ENCODE results near the gene KCMF1. TPM values are rescaled to one million over a fixed set of nuclear protein-coding genes. Genes with fewer than 3 reads are reported as not detected.

Gene KCMF1
- total RNA-seq, result 29.7 TPM

DNA sequence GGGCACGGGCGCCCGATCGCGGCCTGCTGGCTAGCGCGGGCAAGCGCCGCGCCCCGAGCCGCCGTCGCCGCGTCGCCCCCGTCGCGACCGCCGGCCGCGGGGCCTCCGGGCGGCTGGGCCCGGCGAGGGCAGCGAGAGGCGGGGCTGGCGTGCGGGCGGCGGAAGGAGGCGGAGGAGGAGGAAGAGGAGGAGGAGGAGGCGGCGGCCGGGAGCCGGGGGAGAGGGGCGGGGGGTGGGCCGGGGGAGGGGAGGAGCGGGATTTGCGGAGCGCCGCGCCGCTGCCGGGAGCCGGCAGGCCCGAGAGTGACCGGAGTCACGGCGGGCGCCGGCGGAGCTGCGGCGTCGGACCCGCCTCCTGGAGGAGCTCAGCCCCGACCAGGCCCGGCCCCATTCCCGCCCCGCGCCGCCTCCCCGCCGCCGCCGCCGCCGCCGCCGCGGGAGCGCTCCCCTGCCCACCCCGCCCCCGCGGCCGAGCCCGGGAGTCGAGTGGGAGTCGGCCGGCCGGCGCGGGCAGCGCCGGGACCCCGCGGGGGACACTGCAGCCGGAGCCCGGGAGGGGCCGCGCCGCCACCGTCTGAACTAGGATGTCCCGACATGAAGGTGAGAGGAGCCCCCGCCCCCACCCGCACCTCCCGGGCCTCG lies at the start of gene KCMF1:
TSS of gene KCMF1 (plus strand) at position 294 of the 642 bp plus-strand sequence. CDS start at position 585, 291 bp downstream.
- peak within 1 kb of the TSS; percentile 66 to 98 for H3K4me3 ChIP-seq
- intact Hi-C loops (cut with DNase I), result no loop called here
- H3K4me1 ChIP-seq, result peaks cover 60% of the 10 kb centered on the region

DNA sequence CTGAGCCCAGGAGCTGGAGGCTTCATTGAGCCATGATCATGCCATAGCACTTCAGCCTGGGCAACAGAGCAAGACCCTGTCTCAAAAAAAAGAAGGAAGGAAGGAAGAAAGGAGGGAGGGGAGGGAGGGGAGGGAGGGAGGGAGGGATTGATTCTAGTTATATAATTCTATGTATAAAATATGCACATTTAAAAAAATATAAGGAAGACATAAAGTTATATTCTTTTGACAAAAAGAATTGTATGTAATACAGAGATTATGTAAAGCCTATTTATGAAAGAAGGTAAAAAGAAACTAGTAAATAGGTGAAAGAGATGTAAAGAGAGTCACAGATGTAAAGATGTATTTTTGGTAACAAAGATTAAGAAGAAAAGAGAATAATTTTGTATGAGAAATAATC lies 48.0 kb upstream of the KCMF1 start:
- no peak for TF ChIP-seq POLR2AphosphoS5 (IDR thresholded peaks at IDR 0.05; ENCODE audit: insufficient read depth in 1 of 2, low read depth in 1 of 2)
- no peak for TF ChIP-seq POLR2A (IDR thresholded peaks at IDR 0.05)
- TF ChIP-seq, protein P1, sequence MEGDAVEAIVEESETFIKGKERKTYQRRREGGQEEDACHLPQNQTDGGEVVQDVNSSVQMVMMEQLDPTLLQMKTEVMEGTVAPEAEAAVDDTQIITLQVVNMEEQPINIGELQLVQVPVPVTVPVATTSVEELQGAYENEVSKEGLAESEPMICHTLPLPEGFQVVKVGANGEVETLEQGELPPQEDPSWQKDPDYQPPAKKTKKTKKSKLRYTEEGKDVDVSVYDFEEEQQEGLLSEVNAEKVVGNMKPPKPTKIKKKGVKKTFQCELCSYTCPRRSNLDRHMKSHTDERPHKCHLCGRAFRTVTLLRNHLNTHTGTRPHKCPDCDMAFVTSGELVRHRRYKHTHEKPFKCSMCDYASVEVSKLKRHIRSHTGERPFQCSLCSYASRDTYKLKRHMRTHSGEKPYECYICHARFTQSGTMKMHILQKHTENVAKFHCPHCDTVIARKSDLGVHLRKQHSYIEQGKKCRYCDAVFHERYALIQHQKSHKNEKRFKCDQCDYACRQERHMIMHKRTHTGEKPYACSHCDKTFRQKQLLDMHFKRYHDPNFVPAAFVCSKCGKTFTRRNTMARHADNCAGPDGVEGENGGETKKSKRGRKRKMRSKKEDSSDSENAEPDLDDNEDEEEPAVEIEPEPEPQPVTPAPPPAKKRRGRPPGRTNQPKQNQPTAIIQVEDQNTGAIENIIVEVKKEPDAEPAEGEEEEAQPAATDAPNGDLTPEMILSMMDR (IDR thresholded peaks at IDR 0.05), result no peak
- no peaks in the 10 kb centered on the region for H3K27me3 ChIP-seq

More for the DNA sequence above, at the start of gene KCMF1:
- Histone ChIP-seq H3K36me3 (peaks cover 0 to 7% of the 10 kb centered on the region in 2 donors), H3K9me3 (no peaks in the 10 kb centered on the region), H3K27ac (peak within 1 kb of the TSS; percentile 93), H3K27me3 (no peaks in the 10 kb centered on the region)
- TF ChIP-seq, protein P1 (IDR thresholded peaks at IDR 0.05), result no peak
- TF ChIP-seq POLR2A (IDR thresholded peaks at IDR 0.05), result no peak
- TF ChIP-seq POLR2AphosphoS5 (IDR thresholded peaks at IDR 0.05; ENCODE audit: insufficient read depth in 1 of 2, low read depth in 1 of 2), result no peak
- DNase-seq (ENCODE audit: extremely low spot score in 2 of 2), result no peak

DNA sequence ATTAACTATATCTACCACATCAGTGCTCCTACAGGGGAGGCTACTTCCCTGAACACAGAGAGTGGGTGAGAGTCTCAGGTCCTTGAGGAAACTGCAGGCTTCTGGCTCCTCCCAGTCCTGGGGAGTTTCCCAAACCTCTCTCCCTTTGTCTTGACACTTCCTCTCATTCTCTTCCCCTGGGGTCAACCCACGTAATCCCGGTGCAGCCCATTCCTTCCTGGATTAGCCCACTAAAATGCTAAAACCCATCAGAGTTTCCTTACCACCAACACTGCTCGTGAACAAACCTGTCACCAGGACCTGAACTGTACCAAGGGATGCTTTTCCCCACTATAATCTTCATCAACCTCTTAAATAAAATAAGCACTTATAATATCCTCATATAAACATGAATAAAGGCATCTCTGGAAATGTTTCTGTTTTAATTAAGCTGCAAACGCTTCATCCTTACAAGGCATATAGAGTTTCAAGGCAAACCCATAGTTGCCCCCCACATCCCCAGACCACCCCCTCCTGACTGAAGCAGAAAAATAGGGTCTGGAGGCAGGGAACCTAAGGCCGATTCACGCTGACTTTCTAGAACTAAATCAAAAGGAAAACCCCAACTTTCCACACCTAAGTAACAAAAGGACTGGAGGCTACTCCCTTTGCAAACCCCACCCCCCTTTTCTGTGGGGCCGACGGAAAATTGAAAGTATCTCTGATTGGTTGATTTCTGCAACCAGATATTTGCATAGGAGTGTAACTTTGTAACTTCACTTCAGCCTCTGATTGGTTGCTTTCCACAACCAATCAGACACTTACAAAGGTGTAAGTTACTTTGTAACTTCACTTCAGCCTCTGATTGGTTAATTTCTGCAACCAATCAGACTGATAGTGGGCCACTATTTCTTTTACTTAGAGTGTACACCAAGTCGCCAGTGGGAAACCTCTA lies 46.5 kb upstream of the KCMF1 start:
- Histone ChIP-seq H3K4me3 (no peak overlapping the region), H3K4me1 (peaks cover 29% of the 10 kb centered on the region), H3K36me3 (no peaks in the 10 kb centered on the region), H3K27ac (peak overlapping the region; percentile 17), H3K27me3 (no peaks in the 10 kb centered on the region), H3K9me3 (no peaks in the 10 kb centered on the region)
- no peak for TF ChIP-seq POLR2A (IDR thresholded peaks at IDR 0.05)
- peak in 1 of 2 donors; percentile 74 for TF ChIP-seq POLR2AphosphoS5 (IDR thresholded peaks at IDR 0.05; ENCODE audit: insufficient read depth in 1 of 2, low read depth in 1 of 2)
- TF ChIP-seq, protein P1 (IDR thresholded peaks at IDR 0.05), result no peak
- no peak for DNase-seq (ENCODE audit: extremely low spot score in 2 of 2)
- intact Hi-C loops (cut with DNase I), result no loop called here

More for the DNA sequence above, 48.0 kb upstream of the KCMF1 start:
- Histone ChIP-seq H3K4me1 (peaks cover 29% of the 10 kb centered on the region), H3K36me3 (no peaks in the 10 kb centered on the region), H3K9me3 (no peaks in the 10 kb centered on the region), H3K4me3 (no peak overlapping the region), H3K27ac (no peak overlapping the region)
- no peak for DNase-seq (ENCODE audit: extremely low spot score in 2 of 2)
- intact Hi-C loops (cut with DNase I), result no loop called here

DNA sequence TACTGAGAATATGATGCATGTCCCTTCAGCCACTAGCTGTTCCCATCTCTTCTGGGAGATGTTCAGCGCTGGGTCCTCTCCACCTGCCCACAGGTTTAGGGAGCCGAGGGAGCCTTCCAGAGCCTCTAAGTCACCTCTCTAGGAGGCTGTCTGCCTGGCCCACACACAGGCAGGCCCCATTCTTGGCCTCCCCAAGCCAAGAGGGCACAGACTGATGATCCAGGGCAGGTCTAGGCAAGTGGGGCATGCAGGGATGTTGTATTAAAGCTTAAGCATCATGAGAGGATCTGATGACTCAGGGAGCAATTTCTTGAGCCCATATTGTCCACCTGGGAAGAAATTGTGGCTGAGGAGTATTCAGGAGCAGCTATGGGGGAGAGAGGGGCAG lies 45.6 kb upstream of the KCMF1 start:
- H3K9me3 ChIP-seq, result no peaks in the 10 kb centered on the region
- intact Hi-C loops (cut with DNase I), result no loop called here
- H3K27me3 ChIP-seq, result no peaks in the 10 kb centered on the region
- DNase-seq (ENCODE audit: extremely low spot score in 2 of 2), result no peak
- H3K36me3 ChIP-seq, result no peaks in the 10 kb centered on the region
- H3K4me1 ChIP-seq, result peaks cover 22% of the 10 kb centered on the region
- peak overlapping the region in 1 of 2 donors; percentile 47 for H3K4me3 ChIP-seq
- TF ChIP-seq, protein P1 (IDR thresholded peaks at IDR 0.05), result no peak
- TF ChIP-seq POLR2A (IDR thresholded peaks at IDR 0.05), result no peak
- TF ChIP-seq POLR2AphosphoS5 (IDR thresholded peaks at IDR 0.05; ENCODE audit: insufficient read depth in 1 of 2, low read depth in 1 of 2), result no peak
- peak overlapping the region; percentile 17 for H3K27ac ChIP-seq
